ENCODE results near the gene SEMA5A. TPM values are rescaled to one million over a fixed set of nuclear protein-coding genes. Genes with fewer than 3 reads are reported as not detected.

The SEMA5A gene
- polyA plus RNA-seq, 1 donor (not counting 4 experiments of a cell fraction or from before 2014, with no cell fraction given) = 0.16 TPM

DNA sequence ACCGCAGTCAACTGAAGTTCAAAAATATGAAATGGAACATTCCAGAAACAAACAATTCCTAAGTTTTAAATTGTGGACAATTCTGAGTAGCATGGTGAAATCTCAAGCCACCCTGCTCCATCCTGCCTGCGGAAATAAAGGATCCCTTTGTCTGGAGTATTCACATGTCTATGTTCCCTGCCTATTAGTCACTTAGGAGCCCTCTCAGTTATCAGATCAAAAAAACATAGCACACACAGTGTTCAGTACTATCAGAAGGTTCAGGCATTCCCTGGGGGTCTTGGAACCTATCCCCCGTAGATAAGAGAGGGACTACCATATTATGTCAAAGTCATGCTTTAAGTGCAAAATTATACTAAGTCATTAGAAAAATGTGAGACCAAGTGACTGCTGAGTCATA lies 300.8 kb downstream of the SEMA5A start:
- no peak for TF ChIP-seq EZH2 (IDR thresholded peaks at IDR 0.05; ENCODE audit: low read length)
- TF ChIP-seq, protein P1, sequence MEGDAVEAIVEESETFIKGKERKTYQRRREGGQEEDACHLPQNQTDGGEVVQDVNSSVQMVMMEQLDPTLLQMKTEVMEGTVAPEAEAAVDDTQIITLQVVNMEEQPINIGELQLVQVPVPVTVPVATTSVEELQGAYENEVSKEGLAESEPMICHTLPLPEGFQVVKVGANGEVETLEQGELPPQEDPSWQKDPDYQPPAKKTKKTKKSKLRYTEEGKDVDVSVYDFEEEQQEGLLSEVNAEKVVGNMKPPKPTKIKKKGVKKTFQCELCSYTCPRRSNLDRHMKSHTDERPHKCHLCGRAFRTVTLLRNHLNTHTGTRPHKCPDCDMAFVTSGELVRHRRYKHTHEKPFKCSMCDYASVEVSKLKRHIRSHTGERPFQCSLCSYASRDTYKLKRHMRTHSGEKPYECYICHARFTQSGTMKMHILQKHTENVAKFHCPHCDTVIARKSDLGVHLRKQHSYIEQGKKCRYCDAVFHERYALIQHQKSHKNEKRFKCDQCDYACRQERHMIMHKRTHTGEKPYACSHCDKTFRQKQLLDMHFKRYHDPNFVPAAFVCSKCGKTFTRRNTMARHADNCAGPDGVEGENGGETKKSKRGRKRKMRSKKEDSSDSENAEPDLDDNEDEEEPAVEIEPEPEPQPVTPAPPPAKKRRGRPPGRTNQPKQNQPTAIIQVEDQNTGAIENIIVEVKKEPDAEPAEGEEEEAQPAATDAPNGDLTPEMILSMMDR (optimal IDR thresholded peaks at IDR 0.05 in 1 of 3, IDR thresholded peaks at IDR 0.05 in 1 of 3, conservative IDR thresholded peaks at IDR 0.05 in 1 of 3; ENCODE audit: extremely low read depth in 1 of 3, insufficient read depth in 2 of 3, low read length in 3 of 3) = no peak
- Histone ChIP-seq H3K9me1 (ENCODE audit: control insufficient read depth, extremely low read depth, insufficient read depth, low read length) (no peaks in the 10 kb centered on the region), H3K9me3 (ENCODE audit: control insufficient read depth, low read depth, low read length) (no peaks in the 10 kb centered on the region), H3K9ac (ENCODE audit: control insufficient read depth, extremely low read depth, insufficient read depth, low read length) (no peak overlapping the region), H3K36me3 (ENCODE audit: control insufficient read depth in 2 of 2, extremely low read depth in 1 of 2, insufficient read depth in 2 of 2, low read length in 2 of 2) (no peaks in the 10 kb centered on the region), H3K4me2 (ENCODE audit: control insufficient read depth, extremely low read depth, insufficient read depth, low read depth, low read length) (no peak overlapping the region), H4K20me1 (ENCODE audit: control insufficient read depth, extremely low read depth, insufficient read depth, low read length) (no peaks in the 10 kb centered on the region), H3K27me3 (ENCODE audit: control insufficient read depth, extremely low read depth, insufficient read depth, low read length) (no peaks in the 10 kb centered on the region), H2AFZ (ENCODE audit: control insufficient read depth, low read length) (no peak overlapping the region), H3K79me2 (ENCODE audit: control insufficient read depth, insufficient read depth, low read length) (no peaks in the 10 kb centered on the region), H3K27ac (ENCODE audit: control insufficient read depth, insufficient read depth, low read length) (no peak overlapping the region), H3K4me3 (ENCODE audit: control insufficient read depth in 2 of 3, extremely low read depth in 1 of 3, insufficient read depth in 2 of 3, low read depth in 1 of 3, low read length in 3 of 3) (no peak overlapping the region), H3K4me1 (ENCODE audit: control insufficient read depth, extremely low read depth, insufficient read depth, low read length) (no peaks in the 10 kb centered on the region)
- dilution Hi-C loops (cut with MboI; ENCODE audit: extremely low pct_ligation_motif_present, low sequenced_read_pairs) = no loop called here
- DNase-seq (ENCODE audit: low read depth, low spot score) (no peak), FAIRE-seq (no peak)

DNA sequence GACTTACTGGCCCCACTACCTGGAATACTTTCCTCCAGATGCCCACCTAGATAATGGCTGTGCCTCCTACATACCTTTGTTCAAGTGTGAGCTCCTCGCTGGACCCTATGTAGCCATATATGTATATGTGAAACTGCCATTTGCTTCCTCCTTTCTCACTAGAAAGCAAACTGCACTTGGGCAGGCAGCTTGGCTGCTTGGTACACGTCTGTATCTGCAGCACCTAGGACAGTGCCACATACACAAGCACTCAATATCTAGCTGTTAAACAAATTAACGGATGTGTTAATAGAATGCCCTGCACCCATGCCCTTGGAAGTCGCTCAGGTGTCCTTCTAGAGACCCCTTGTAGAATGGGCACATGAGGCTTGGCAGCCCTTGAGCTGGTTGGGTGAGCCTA lies 301.5 kb downstream of the SEMA5A start:
- TF ChIP-seq, protein P1 (optimal IDR thresholded peaks at IDR 0.05 in 1 of 3, IDR thresholded peaks at IDR 0.05 in 1 of 3, conservative IDR thresholded peaks at IDR 0.05 in 1 of 3; ENCODE audit: extremely low read depth in 1 of 3, insufficient read depth in 2 of 3, low read length in 3 of 3) = no peak
- TF ChIP-seq EZH2 (IDR thresholded peaks at IDR 0.05; ENCODE audit: low read length) = no peak
- no peaks in the 10 kb centered on the region for H3K9me1 ChIP-seq (ENCODE audit: control insufficient read depth, extremely low read depth, insufficient read depth, low read length)
- H2AFZ ChIP-seq (ENCODE audit: control insufficient read depth, low read length) = no peak overlapping the region
- no peaks in the 10 kb centered on the region for H3K9me3 ChIP-seq (ENCODE audit: control insufficient read depth, low read depth, low read length)
- H3K4me3 ChIP-seq (ENCODE audit: control insufficient read depth in 2 of 3, extremely low read depth in 1 of 3, insufficient read depth in 2 of 3, low read depth in 1 of 3, low read length in 3 of 3) = no peak overlapping the region
- no peaks in the 10 kb centered on the region for H3K36me3 ChIP-seq (ENCODE audit: control insufficient read depth in 2 of 2, extremely low read depth in 1 of 2, insufficient read depth in 2 of 2, low read length in 2 of 2)
- H3K4me2 ChIP-seq (ENCODE audit: control insufficient read depth, extremely low read depth, insufficient read depth, low read depth, low read length) = no peak overlapping the region
- no peaks in the 10 kb centered on the region for H3K27me3 ChIP-seq (ENCODE audit: control insufficient read depth, extremely low read depth, insufficient read depth, low read length)
- H3K27ac ChIP-seq (ENCODE audit: control insufficient read depth, insufficient read depth, low read length) = no peak overlapping the region
- H4K20me1 ChIP-seq (ENCODE audit: control insufficient read depth, extremely low read depth, insufficient read depth, low read length) = no peaks in the 10 kb centered on the region
- H3K4me1 ChIP-seq (ENCODE audit: control insufficient read depth, extremely low read depth, insufficient read depth, low read length) = no peaks in the 10 kb centered on the region
- dilution Hi-C loops (cut with MboI; ENCODE audit: extremely low pct_ligation_motif_present, low sequenced_read_pairs) = no loop called here
- no peaks in the 10 kb centered on the region for H3K79me2 ChIP-seq (ENCODE audit: control insufficient read depth, insufficient read depth, low read length)
- H3K9ac ChIP-seq (ENCODE audit: control insufficient read depth, extremely low read depth, insufficient read depth, low read length) = no peak overlapping the region
- FAIRE-seq = no peak
- DNase-seq (ENCODE audit: low read depth, low spot score) = no peak

Data from keratinocyte (primary cell).